Stimulated activated memory B cell treated with anti-CD40 and anti-IgM and Interleukin-4, amounts not matched to agents 10 μg/mL and 1 μg/mL and 100 μg/mL, for 72 hours (primary cell): ENCODE measurements around the gene KLHL36.

Source experiments
- ATAC-seq: fragments of 150-1000 bp; cut with Tn5 transposase; 2 replicates; pipeline ENCODE4 v1.10.0; 2021
- H3K27ac Mint-ChIP-seq: one replicate; pipeline ENCODE4 v1.8.0; 2022; ENCODE audit warnings: mild to moderate bottlenecking, mixed read lengths
- H3K27me3 Mint-ChIP-seq: one replicate; pipeline ENCODE4 v1.8.0; 2022; ENCODE audit warnings: mixed read lengths
- H3K36me3 Mint-ChIP-seq: one replicate; pipeline ENCODE4 v1.8.0; 2022; ENCODE audit warnings: mixed read lengths
- H3K4me1 Mint-ChIP-seq: one replicate; pipeline ENCODE4 v1.8.0; 2022; ENCODE audit warnings: mixed read lengths
- H3K4me3 Mint-ChIP-seq: one replicate; pipeline ENCODE4 v1.8.0; 2022; ENCODE audit warnings: mild to moderate bottlenecking, moderate library complexity, mixed read lengths
- H3K9me3 Mint-ChIP-seq: one replicate; pipeline ENCODE4 v1.8.0; 2022; ENCODE audit warnings: mixed read lengths

Gene KLHL36

GRCh38 chr16:84650062-84650991 lies 2.0 kb downstream of the KLHL36 start:
- no peak for ATAC-seq
- no peaks in the 10 kb centered on the region for H3K27me3 Mint-ChIP-seq
- peaks cover 35% of the 10 kb centered on the region for H3K4me1 Mint-ChIP-seq
- H3K4me3 Mint-ChIP-seq: peak overlapping the region; percentile 58
- H3K36me3 Mint-ChIP-seq: peaks cover 37% of the 10 kb centered on the region
- peak overlapping the region; percentile 84 for H3K27ac Mint-ChIP-seq
- no peaks in the 10 kb centered on the region for H3K9me3 Mint-ChIP-seq

- Mint-ChIP-seq H3K4me1 (peaks cover 41% of the 10 kb centered on the region), H3K27me3 (no peaks in the 10 kb centered on the region), H3K4me3 (no peak overlapping the region), H3K36me3 (peaks cover 51% of the 10 kb centered on the region), H3K27ac (no peak overlapping the region), H3K9me3 (no peaks in the 10 kb centered on the region)
- no peak for ATAC-seq
Measured at GRCh38 chr16:84652566-84652965, 4.3 kb downstream of the KLHL36 start.

GRCh38 chr16:84654238-84654637 lies 5.9 kb downstream of the KLHL36 start:
- Mint-ChIP-seq H3K27me3 (no peaks in the 10 kb centered on the region), H3K4me3 (no peak overlapping the region), H3K4me1 (peaks cover 37% of the 10 kb centered on the region), H3K36me3 (peaks cover 68% of the 10 kb centered on the region), H3K9me3 (no peaks in the 10 kb centered on the region), H3K27ac (no peak overlapping the region)
- no peak for ATAC-seq

GRCh38 chr16:84654998-84655397 lies 6.7 kb downstream of the KLHL36 start:
- Mint-ChIP-seq H3K36me3 (peaks cover 74% of the 10 kb centered on the region), H3K4me3 (no peak overlapping the region), H3K27me3 (no peaks in the 10 kb centered on the region), H3K9me3 (no peaks in the 10 kb centered on the region), H3K27ac (no peak overlapping the region), H3K4me1 (peaks cover 35% of the 10 kb centered on the region)
- no peak for ATAC-seq

- Mint-ChIP-seq H3K4me1 (peaks cover 27% of the 10 kb centered on the region), H3K27ac (peak overlapping the region; percentile 85), H3K27me3 (no peaks in the 10 kb centered on the region), H3K4me3 (peak overlapping the region; percentile 75), H3K36me3 (peaks cover 78% of the 10 kb centered on the region), H3K9me3 (no peaks in the 10 kb centered on the region)
- peak; percentile 50 for ATAC-seq
Measured at GRCh38 chr16:84656649-84657048, 8.3 kb downstream of the KLHL36 start.

GRCh38 chr16:84657229-84657837 lies 9.0 kb downstream of the KLHL36 start:
- no peaks in the 10 kb centered on the region for H3K27me3 Mint-ChIP-seq
- no peaks in the 10 kb centered on the region for H3K9me3 Mint-ChIP-seq
- H3K4me1 Mint-ChIP-seq: peaks cover 29% of the 10 kb centered on the region
- peak overlapping the region; percentile 85 for H3K27ac Mint-ChIP-seq
- H3K4me3 Mint-ChIP-seq: no peak overlapping the region
- no peak for ATAC-seq
- peaks cover 82% of the 10 kb centered on the region for H3K36me3 Mint-ChIP-seq

GRCh38 chr16:84658690-84659089 lies 10.4 kb downstream of the KLHL36 start:
- H3K27me3 Mint-ChIP-seq: no peaks in the 10 kb centered on the region
- no peak overlapping the region for H3K27ac Mint-ChIP-seq
- peaks cover 42% of the 10 kb centered on the region for H3K4me1 Mint-ChIP-seq
- peaks cover 85% of the 10 kb centered on the region for H3K36me3 Mint-ChIP-seq
- no peaks in the 10 kb centered on the region for H3K9me3 Mint-ChIP-seq
- H3K4me3 Mint-ChIP-seq: no peak overlapping the region
- no peak for ATAC-seq

GRCh38 chr16:84659656-84660300 lies 11.5 kb downstream of the KLHL36 start:
- Mint-ChIP-seq H3K36me3 (peaks cover 88% of the 10 kb centered on the region), H3K4me3 (no peak overlapping the region), H3K27me3 (no peaks in the 10 kb centered on the region), H3K9me3 (no peaks in the 10 kb centered on the region), H3K27ac (no peak overlapping the region), H3K4me1 (peaks cover 46% of the 10 kb centered on the region)
- no peak for ATAC-seq

GRCh38 chr16:84660973-84661372 lies 12.7 kb downstream of the KLHL36 start:
- peaks cover 45% of the 10 kb centered on the region for H3K4me1 Mint-ChIP-seq
- no peak overlapping the region for H3K27ac Mint-ChIP-seq
- ATAC-seq: no peak
- no peaks in the 10 kb centered on the region for H3K27me3 Mint-ChIP-seq
- no peak overlapping the region for H3K4me3 Mint-ChIP-seq
- no peaks in the 10 kb centered on the region for H3K9me3 Mint-ChIP-seq
- H3K36me3 Mint-ChIP-seq: peaks cover 85% of the 10 kb centered on the region

GRCh38 chr16:84661418-84662060 lies 13.2 kb downstream of the KLHL36 start:
- no peaks in the 10 kb centered on the region for H3K9me3 Mint-ChIP-seq
- peaks cover 40% of the 10 kb centered on the region for H3K4me1 Mint-ChIP-seq
- peaks cover 81% of the 10 kb centered on the region for H3K36me3 Mint-ChIP-seq
- H3K4me3 Mint-ChIP-seq: no peak overlapping the region
- no peaks in the 10 kb centered on the region for H3K27me3 Mint-ChIP-seq
- H3K27ac Mint-ChIP-seq: no peak overlapping the region
- no peak for ATAC-seq

GRCh38 chr16:84662471-84662870 lies 14.2 kb downstream of the KLHL36 start:
- no peaks in the 10 kb centered on the region for H3K27me3 Mint-ChIP-seq
- peaks cover 72% of the 10 kb centered on the region for H3K36me3 Mint-ChIP-seq
- ATAC-seq: no peak
- H3K9me3 Mint-ChIP-seq: no peaks in the 10 kb centered on the region
- H3K4me1 Mint-ChIP-seq: peaks cover 36% of the 10 kb centered on the region
- no peak overlapping the region for H3K27ac Mint-ChIP-seq
- no peak overlapping the region for H3K4me3 Mint-ChIP-seq

GRCh38 chr16:84663433-84664101 lies 15.3 kb downstream of the KLHL36 start:
- Mint-ChIP-seq H3K9me3 (no peaks in the 10 kb centered on the region), H3K36me3 (peaks cover 64% of the 10 kb centered on the region), H3K4me3 (peak overlapping the region; percentile 53), H3K4me1 (peaks cover 36% of the 10 kb centered on the region), H3K27ac (peak overlapping the region; percentile 68), H3K27me3 (no peaks in the 10 kb centered on the region)
- ATAC-seq: peak; percentile 91

GRCh38 chr16:84665359-84665758 lies 17.0 kb downstream of the KLHL36 start:
- no peak for ATAC-seq
- Mint-ChIP-seq H3K36me3 (peaks cover 51% of the 10 kb centered on the region), H3K4me3 (no peak overlapping the region), H3K27me3 (no peaks in the 10 kb centered on the region), H3K9me3 (no peaks in the 10 kb centered on the region), H3K4me1 (peaks cover 36% of the 10 kb centered on the region), H3K27ac (no peak overlapping the region)

- Mint-ChIP-seq H3K9me3 (no peaks in the 10 kb centered on the region), H3K27me3 (no peaks in the 10 kb centered on the region), H3K36me3 (peaks cover 46% of the 10 kb centered on the region), H3K4me1 (peaks cover 36% of the 10 kb centered on the region), H3K4me3 (no peak overlapping the region), H3K27ac (no peak overlapping the region)
- no peak for ATAC-seq
Measured at GRCh38 chr16:84665843-84666242, 17.5 kb downstream of the KLHL36 start.
